ENCODE data around the gene ZNF576. TPM values are rescaled to one million over a fixed set of nuclear protein-coding genes. Genes with fewer than 3 reads are reported as not detected.
A peak's percentile ranks its signal among the peaks of the same experiment; 100 is the strongest.

ZNF576 gene
- total and polyA plus RNA-seq, 9 of the 15 experiments (the other 6 are each of a cell fraction or from before 2014, with no cell fraction given) = 6.8 to 18.2 (median 12.2) TPM

GRCh38 chr19:43561139-43561970 lies 35.0 kb upstream of the ZNF576 start (continued):
- TF ChIP-seq ZBTB11 (CRISPR knock-in tag; IDR thresholded peaks at IDR 0.05) = no peak
- TF ChIP-seq TAF1 (IDR thresholded peaks at IDR 0.05; ENCODE audit: control insufficient read depth, extremely low read depth, insufficient read depth, low read length, severe bottlenecking) = no peak
- peak; percentile 65 to 86; a peak in 3 of 4 replicates for TF ChIP-seq KDM1A (IDR thresholded peaks at IDR 0.05)
- TF ChIP-seq STAT5A (IDR thresholded peaks at IDR 0.05; ENCODE audit: borderline replicate concordance, low read length) = no peak
- no peak for TF ChIP-seq MIER1 (IDR thresholded peaks at IDR 0.05; ENCODE audit: low read depth)
- no peak for TF ChIP-seq PTTG1 (tag; IDR thresholded peaks at IDR 0.05; ENCODE audit: low read depth)
- TF ChIP-seq ZNF408 (CRISPR knock-in tag; IDR thresholded peaks at IDR 0.05; ENCODE audit: low read depth) = no peak
- TF ChIP-seq HOXB6 (CRISPR knock-in tag; IDR thresholded peaks at IDR 0.05; ENCODE audit: borderline replicate concordance) = no peak
- TF ChIP-seq HDAC2 (IDR thresholded peaks at IDR 0.05) = 0 out of 2 replicates have a peak, but pooled peaks have one; percentile 23
- no peak for TF ChIP-seq SAFB (IDR thresholded peaks at IDR 0.05; ENCODE audit: borderline replicate concordance, low read depth, low read length)
- no peak for TF ChIP-seq CBX8 (IDR thresholded peaks at IDR 0.05; ENCODE audit: borderline replicate concordance, extremely low read depth, low read depth, low read length, poor library complexity, severe bottlenecking)
- peak; percentile 83 for TF ChIP-seq ESRRA (IDR thresholded peaks at IDR 0.05; ENCODE audit: borderline replicate concordance, low read depth)
- no peak for TF ChIP-seq WHSC1 (IDR thresholded peaks at IDR 0.05; ENCODE audit: low read length)
- peak; percentile 90 for TF ChIP-seq ADNP (tag; IDR thresholded peaks at IDR 0.05)
- no peak for TF ChIP-seq CREM (IDR thresholded peaks at IDR 0.05; ENCODE audit: low read depth)
- 0 out of 2 replicates have a peak, but pooled peaks have one; percentile 29 for TF ChIP-seq TAL1 (IDR thresholded peaks at IDR 0.05)
- no peak for TF ChIP-seq CHD2 (IDR thresholded peaks at IDR 0.05; ENCODE audit: low read depth, low read length)
- peak; percentile 86 for TF ChIP-seq RBM25 (IDR thresholded peaks at IDR 0.05; ENCODE audit: low read depth, low read length, severe bottlenecking)
- TF ChIP-seq ZBTB1 (CRISPR knock-in tag; IDR thresholded peaks at IDR 0.05; ENCODE audit: borderline replicate concordance, low read depth) = no peak
- TF ChIP-seq TAF15 (IDR thresholded peaks at IDR 0.05; ENCODE audit: low read depth, low read length) = no peak
- TF ChIP-seq YBX1 (IDR thresholded peaks at IDR 0.05) = no peak
- no peak for TF ChIP-seq SMARCB1 (IDR thresholded peaks at IDR 0.05; ENCODE audit: insufficient read length, low read depth)
- no peak for TF ChIP-seq NFE2L1 (tag; IDR thresholded peaks at IDR 0.05; ENCODE audit: borderline replicate concordance, low read depth)
- TF ChIP-seq, protein P1, sequence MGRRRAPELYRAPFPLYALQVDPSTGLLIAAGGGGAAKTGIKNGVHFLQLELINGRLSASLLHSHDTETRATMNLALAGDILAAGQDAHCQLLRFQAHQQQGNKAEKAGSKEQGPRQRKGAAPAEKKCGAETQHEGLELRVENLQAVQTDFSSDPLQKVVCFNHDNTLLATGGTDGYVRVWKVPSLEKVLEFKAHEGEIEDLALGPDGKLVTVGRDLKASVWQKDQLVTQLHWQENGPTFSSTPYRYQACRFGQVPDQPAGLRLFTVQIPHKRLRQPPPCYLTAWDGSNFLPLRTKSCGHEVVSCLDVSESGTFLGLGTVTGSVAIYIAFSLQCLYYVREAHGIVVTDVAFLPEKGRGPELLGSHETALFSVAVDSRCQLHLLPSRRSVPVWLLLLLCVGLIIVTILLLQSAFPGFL (CRISPR knock-in tag; IDR thresholded peaks at IDR 0.05) = no peak
